ENCODE results near the gene NT5C3B.

Gene NT5C3B

DNA sequence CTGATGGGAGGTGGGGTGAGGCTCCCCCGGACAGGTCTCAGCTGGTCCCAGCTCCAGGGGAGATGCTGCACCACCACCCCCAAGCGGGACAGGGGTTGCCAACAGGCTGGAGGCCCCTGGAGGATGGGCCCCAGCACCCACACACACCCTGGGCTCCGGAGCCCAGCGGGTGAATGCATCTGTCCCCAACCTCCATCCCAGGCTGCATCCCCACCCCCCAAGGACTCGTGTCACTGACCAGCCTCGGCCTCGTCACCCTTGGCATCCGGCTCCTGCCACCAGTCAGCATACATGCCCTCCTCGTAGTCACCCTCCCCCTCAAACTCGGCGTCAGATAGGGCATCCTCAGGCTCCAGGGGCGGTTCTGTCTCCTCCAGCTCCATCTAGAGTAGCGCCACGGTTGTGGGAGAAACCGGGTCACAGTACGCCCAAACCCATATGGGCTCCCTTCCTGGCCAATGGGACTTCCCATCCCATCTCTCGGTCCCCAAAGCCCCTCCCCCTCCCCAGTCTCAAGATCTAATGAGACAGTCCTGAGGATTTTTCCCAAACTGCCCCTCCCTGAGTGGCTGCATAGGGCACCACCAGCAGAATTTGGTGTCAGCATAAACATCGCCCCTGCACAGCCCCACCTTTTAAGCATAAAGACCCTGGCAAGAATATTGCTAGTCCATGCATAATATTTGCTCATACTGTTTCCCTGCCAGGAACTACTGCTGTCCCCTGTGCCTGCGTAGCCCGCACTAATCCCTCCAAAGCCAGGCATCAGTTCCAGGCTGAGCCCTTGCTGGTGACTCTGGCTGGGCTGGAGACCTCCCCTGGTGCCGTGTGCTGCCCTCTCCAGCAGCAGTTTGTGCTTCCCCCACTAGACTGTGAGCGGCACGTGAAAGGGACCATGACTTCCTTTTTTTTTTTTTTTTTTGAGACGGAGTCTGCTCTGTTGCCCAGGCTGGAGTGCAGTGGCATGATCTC lies 32.7 kb downstream of the NT5C3B start (continued):
- TF ChIP-seq, protein P1, sequence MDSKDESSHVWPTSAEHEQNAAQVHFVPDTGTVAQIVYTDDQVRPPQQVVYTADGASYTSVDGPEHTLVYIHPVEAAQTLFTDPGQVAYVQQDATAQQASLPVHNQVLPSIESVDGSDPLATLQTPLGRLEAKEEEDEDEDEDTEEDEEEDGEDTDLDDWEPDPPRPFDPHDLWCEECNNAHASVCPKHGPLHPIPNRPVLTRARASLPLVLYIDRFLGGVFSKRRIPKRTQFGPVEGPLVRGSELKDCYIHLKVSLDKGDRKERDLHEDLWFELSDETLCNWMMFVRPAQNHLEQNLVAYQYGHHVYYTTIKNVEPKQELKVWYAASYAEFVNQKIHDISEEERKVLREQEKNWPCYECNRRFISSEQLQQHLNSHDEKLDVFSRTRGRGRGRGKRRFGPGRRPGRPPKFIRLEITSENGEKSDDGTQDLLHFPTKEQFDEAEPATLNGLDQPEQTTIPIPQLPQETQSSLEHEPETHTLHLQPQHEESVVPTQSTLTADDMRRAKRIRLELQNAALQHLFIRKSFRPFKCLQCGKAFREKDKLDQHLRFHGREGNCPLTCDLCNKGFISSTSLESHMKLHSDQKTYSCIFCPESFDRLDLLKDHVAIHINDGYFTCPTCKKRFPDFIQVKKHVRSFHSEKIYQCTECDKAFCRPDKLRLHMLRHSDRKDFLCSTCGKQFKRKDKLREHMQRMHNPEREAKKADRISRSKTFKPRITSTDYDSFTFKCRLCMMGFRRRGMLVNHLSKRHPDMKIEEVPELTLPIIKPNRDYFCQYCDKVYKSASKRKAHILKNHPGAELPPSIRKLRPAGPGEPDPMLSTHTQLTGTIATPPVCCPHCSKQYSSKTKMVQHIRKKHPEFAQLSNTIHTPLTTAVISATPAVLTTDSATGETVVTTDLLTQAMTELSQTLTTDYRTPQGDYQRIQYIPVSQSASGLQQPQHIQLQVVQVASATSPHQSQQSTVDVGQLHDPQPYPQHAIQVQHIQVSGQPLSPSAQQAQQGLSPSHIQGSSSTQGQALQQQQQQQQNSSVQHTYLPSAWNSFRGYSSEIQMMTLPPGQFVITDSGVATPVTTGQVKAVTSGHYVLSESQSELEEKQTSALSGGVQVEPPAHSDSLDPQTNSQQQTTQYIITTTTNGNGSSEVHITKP (tag by site-specific recombination; IDR thresholded peaks at IDR 0.05), result peak; percentile 35
- no peak for TF ChIP-seq ZNF133 (tag by site-specific recombination; IDR thresholded peaks at IDR 0.05)
- TF ChIP-seq, protein P2, sequence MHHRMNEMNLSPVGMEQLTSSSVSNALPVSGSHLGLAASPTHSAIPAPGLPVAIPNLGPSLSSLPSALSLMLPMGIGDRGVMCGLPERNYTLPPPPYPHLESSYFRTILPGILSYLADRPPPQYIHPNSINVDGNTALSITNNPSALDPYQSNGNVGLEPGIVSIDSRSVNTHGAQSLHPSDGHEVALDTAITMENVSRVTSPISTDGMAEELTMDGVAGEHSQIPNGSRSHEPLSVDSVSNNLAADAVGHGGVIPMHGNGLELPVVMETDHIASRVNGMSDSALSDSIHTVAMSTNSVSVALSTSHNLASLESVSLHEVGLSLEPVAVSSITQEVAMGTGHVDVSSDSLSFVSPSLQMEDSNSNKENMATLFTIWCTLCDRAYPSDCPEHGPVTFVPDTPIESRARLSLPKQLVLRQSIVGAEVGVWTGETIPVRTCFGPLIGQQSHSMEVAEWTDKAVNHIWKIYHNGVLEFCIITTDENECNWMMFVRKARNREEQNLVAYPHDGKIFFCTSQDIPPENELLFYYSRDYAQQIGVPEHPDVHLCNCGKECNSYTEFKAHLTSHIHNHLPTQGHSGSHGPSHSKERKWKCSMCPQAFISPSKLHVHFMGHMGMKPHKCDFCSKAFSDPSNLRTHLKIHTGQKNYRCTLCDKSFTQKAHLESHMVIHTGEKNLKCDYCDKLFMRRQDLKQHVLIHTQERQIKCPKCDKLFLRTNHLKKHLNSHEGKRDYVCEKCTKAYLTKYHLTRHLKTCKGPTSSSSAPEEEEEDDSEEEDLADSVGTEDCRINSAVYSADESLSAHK (tag by site-specific recombination; IDR thresholded peaks at IDR 0.05), result no peak
- TF ChIP-seq ZNF777 (tag by site-specific recombination; IDR thresholded peaks at IDR 0.05; ENCODE audit: borderline replicate concordance), result no peak
- TF ChIP-seq ZNF624 (tag by site-specific recombination; IDR thresholded peaks at IDR 0.05), result no peak
- no peak for TF ChIP-seq ZBTB21 (tag by site-specific recombination; IDR thresholded peaks at IDR 0.05)
- no peak for TF ChIP-seq ZSCAN30 (tag by site-specific recombination; IDR thresholded peaks at IDR 0.05)
- TF ChIP-seq, protein P3, sequence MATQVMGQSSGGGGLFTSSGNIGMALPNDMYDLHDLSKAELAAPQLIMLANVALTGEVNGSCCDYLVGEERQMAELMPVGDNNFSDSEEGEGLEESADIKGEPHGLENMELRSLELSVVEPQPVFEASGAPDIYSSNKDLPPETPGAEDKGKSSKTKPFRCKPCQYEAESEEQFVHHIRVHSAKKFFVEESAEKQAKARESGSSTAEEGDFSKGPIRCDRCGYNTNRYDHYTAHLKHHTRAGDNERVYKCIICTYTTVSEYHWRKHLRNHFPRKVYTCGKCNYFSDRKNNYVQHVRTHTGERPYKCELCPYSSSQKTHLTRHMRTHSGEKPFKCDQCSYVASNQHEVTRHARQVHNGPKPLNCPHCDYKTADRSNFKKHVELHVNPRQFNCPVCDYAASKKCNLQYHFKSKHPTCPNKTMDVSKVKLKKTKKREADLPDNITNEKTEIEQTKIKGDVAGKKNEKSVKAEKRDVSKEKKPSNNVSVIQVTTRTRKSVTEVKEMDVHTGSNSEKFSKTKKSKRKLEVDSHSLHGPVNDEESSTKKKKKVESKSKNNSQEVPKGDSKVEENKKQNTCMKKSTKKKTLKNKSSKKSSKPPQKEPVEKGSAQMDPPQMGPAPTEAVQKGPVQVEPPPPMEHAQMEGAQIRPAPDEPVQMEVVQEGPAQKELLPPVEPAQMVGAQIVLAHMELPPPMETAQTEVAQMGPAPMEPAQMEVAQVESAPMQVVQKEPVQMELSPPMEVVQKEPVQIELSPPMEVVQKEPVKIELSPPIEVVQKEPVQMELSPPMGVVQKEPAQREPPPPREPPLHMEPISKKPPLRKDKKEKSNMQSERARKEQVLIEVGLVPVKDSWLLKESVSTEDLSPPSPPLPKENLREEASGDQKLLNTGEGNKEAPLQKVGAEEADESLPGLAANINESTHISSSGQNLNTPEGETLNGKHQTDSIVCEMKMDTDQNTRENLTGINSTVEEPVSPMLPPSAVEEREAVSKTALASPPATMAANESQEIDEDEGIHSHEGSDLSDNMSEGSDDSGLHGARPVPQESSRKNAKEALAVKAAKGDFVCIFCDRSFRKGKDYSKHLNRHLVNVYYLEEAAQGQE (tag by site-specific recombination; IDR thresholded peaks at IDR 0.05), result no peak
- TF ChIP-seq, protein P4, sequence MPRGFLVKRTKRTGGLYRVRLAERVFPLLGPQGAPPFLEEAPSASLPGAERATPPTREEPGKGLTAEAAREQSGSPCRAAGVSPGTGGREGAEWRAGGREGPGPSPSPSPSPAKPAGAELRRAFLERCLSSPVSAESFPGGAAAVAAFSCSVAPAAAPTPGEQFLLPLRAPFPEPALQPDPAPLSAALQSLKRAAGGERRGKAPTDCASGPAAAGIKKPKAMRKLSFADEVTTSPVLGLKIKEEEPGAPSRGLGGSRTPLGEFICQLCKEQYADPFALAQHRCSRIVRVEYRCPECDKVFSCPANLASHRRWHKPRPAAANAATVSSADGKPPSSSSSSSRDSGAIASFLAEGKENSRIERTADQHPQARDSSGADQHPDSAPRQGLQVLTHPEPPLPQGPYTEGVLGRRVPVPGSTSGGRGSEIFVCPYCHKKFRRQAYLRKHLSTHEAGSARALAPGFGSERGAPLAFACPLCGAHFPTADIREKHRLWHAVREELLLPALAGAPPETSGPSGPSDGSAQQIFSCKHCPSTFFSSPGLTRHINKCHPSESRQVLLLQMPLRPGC (tag by site-specific recombination; IDR thresholded peaks at IDR 0.05), result no peak
- TF ChIP-seq GLIS1 (tag by site-specific recombination; IDR thresholded peaks at IDR 0.05), result peak; percentile 90
- no peak for TF ChIP-seq ZNF548 (tag by site-specific recombination; IDR thresholded peaks at IDR 0.05)
- TF ChIP-seq WT1 (tag by site-specific recombination; IDR thresholded peaks at IDR 0.05), result no peak
- TF ChIP-seq SALL2 (tag by site-specific recombination; IDR thresholded peaks at IDR 0.05; ENCODE audit: borderline replicate concordance), result no peak
- TF ChIP-seq REPIN1 (tag by site-specific recombination; IDR thresholded peaks at IDR 0.05; ENCODE audit: low read depth), result no peak
- no peak for TF ChIP-seq ZNF416 (tag by site-specific recombination; IDR thresholded peaks at IDR 0.05)
- TF ChIP-seq ZBTB20 (tag by site-specific recombination; IDR thresholded peaks at IDR 0.05), result no peak
- TF ChIP-seq, protein P5, sequence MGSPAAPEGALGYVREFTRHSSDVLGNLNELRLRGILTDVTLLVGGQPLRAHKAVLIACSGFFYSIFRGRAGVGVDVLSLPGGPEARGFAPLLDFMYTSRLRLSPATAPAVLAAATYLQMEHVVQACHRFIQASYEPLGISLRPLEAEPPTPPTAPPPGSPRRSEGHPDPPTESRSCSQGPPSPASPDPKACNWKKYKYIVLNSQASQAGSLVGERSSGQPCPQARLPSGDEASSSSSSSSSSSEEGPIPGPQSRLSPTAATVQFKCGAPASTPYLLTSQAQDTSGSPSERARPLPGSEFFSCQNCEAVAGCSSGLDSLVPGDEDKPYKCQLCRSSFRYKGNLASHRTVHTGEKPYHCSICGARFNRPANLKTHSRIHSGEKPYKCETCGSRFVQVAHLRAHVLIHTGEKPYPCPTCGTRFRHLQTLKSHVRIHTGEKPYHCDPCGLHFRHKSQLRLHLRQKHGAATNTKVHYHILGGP (tag by site-specific recombination; IDR thresholded peaks at IDR 0.05), result no peak
- TF ChIP-seq ZNF600 (tag by site-specific recombination; IDR thresholded peaks at IDR 0.05), result peak; percentile 51; the same call in 1 of the 2 replicates
- TF ChIP-seq, protein P6, sequence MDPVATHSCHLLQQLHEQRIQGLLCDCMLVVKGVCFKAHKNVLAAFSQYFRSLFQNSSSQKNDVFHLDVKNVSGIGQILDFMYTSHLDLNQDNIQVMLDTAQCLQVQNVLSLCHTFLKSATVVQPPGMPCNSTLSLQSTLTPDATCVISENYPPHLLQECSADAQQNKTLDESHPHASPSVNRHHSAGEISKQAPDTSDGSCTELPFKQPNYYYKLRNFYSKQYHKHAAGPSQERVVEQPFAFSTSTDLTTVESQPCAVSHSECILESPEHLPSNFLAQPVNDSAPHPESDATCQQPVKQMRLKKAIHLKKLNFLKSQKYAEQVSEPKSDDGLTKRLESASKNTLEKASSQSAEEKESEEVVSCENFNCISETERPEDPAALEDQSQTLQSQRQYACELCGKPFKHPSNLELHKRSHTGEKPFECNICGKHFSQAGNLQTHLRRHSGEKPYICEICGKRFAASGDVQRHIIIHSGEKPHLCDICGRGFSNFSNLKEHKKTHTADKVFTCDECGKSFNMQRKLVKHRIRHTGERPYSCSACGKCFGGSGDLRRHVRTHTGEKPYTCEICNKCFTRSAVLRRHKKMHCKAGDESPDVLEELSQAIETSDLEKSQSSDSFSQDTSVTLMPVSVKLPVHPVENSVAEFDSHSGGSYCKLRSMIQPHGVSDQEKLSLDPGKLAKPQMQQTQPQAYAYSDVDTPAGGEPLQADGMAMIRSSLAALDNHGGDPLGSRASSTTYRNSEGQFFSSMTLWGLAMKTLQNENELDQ (tag by site-specific recombination; IDR thresholded peaks at IDR 0.05; ENCODE audit: low read depth), result no peak
- no peak for TF ChIP-seq ZFHX2 (tag by site-specific recombination; conservative IDR thresholded peaks at IDR 0.05)
- TF ChIP-seq, protein P7, sequence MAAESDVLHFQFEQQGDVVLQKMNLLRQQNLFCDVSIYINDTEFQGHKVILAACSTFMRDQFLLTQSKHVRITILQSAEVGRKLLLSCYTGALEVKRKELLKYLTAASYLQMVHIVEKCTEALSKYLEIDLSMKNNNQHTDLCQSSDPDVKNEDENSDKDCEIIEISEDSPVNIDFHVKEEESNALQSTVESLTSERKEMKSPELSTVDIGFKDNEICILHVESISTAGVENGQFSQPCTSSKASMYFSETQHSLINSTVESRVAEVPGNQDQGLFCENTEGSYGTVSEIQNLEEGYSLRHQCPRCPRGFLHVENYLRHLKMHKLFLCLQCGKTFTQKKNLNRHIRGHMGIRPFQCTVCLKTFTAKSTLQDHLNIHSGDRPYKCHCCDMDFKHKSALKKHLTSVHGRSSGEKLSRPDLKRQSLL (tag by site-specific recombination; IDR thresholded peaks at IDR 0.05), result no peak
- TF ChIP-seq KLF7 (tag by site-specific recombination; IDR thresholded peaks at IDR 0.05; ENCODE audit: borderline replicate concordance), result no peak
